Iris pigment epithelial cell (primary cell): ENCODE results near the gene CREB3L1.

Source experiments
- DNase-seq: peaks from one replicate; pipeline ENCODE4 v3.0.0-alpha.2; 2011; ENCODE audit warnings: low read depth

Gene CREB3L1

GRCh38 chr11:46272816-46273427, 4.5 kb upstream of the CREB3L1 start:
- DNase-seq, result peak; percentile 82

- DNase-seq, result peak; percentile 83
Measured at GRCh38 chr11:46273511-46274205, 3.8 kb upstream of the CREB3L1 start.

GRCh38 chr11:46275964-46276641, 1.4 kb upstream of the CREB3L1 start:
- no peak for DNase-seq

DNA sequence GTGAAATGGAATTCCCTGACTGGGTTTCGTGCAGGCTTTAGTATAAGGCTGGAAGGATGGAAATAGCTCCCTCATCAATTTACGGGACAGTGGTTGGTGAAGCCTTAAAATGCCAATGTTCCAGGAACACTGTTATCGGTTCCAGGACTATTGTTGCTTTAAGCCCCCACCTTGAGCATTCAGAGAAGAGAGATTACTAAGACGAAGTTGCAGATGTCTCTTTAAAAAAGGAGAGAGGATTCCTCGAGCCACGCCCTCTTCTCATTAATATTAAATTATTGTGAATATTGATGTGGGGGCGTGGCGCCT, 195 bp upstream of the CREB3L1 start:
- peak; percentile 59 for DNase-seq

DNA sequence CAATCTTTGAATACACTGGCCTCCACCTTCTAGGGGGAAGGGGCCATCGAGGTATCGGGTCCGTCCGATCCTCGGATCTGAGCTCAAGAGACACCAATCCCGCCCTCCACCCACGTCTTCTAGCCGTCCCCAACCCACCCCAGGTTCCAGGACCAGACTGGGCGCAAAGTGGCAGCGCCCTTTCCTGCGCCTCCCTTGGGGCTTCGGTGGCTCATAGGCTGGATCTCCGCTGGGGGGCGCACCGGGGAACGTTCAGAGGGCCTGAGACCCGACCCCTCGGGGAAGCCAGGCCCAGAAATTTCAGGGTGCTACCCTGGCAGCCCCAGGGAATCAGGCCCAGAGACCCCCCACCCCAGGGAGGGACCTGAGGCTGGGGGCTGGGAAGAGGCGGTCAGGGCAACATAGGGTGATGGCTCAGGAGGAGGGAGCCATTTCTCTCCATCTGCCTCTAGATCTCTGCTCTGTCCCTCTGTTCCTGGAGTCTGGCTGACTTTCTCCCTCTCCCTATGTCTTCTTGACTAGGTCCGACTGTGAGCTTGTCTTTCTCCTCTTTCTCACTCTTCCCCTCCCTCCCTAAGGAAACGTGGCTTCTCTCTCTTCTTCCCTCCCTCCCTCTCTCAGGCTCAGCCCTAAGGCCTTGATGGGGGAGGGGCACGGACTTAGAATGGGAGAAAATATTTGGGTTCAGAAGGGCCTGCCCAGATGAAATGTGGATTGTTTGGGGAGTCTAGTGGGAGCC, 1.1 kb downstream of the CREB3L1 start:
- DNase-seq, result peak; percentile 70

GRCh38 chr11:46279126-46280099, 2.0 kb downstream of the CREB3L1 start:
- peak; percentile 70 for DNase-seq

DNA sequence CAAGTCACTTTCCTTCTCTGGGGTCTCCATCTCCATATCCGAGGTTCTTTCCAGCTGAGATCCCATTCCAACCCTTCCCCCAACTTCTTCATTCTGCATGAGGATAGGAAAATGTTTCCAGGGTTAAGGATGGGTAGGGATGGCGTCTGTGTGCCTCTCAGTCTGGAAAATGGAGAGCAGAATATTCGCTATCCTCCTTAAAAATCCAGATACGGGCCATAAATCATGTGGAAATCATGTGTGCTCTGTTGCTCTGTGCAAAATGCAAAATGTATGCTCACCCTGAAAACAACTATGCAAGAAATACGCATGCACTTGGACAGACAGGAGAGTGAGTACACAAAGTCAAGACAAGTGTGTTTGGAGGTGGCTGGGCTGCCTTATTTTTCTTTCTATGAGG, 3.2 kb downstream of the CREB3L1 start:
- no peak for DNase-seq

- peak; percentile 55 for DNase-seq
Measured at GRCh38 chr11:46281371-46281831, 3.9 kb downstream of the CREB3L1 start.

GRCh38 chr11:46285173-46285572, 7.7 kb downstream of the CREB3L1 start:
- DNase-seq, result no peak

GRCh38 chr11:46285594-46286033, 8.2 kb downstream of the CREB3L1 start:
- no peak for DNase-seq

DNA sequence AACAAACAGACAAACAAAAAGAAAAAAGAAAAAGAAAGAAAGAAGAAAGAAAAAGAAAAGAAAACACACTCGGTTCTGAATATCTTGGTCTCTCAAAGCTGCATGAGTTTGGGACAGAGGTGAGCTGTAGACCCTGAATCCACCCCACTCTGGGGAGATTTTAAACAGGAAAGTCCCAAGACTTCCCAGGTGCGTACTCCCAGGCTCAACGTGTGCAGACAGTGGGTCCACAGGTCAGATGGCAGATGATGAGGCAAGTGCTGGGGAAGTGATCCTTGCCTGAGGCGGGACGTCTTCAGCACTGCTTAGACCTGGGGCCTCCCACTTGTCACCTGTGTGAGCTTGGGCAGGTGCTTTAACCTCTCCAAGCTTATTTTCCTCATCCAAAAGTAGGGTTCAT, 9.3 kb downstream of the CREB3L1 start:
- no peak for DNase-seq

DNA sequence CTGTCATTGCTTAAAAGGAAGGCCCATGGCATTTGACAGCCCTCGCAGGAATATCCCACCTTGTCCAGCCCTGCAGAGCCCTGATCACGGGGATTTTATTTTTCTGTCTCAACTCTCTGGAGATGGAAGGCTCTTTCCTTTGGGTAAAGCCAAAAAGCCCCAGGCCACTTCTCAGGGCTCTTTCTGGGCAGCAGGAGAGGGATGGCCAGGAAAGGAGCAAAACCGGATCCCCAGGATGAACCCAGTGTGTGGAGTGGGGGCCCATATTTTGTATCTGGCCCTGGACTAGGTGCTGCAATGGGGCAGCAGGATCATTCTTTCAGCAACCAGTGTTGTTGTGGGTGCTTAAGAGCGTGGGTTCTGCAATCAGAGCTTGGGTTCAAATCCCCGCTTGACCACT, 11.0 kb downstream of the CREB3L1 start:
- DNase-seq, result no peak

- no peak for DNase-seq
Measured at GRCh38 chr11:46290011-46290410, 12.5 kb downstream of the CREB3L1 start.

- peak; percentile 97 for DNase-seq
Measured at GRCh38 chr11:46290598-46291309, 13.3 kb downstream of the CREB3L1 start.

DNA sequence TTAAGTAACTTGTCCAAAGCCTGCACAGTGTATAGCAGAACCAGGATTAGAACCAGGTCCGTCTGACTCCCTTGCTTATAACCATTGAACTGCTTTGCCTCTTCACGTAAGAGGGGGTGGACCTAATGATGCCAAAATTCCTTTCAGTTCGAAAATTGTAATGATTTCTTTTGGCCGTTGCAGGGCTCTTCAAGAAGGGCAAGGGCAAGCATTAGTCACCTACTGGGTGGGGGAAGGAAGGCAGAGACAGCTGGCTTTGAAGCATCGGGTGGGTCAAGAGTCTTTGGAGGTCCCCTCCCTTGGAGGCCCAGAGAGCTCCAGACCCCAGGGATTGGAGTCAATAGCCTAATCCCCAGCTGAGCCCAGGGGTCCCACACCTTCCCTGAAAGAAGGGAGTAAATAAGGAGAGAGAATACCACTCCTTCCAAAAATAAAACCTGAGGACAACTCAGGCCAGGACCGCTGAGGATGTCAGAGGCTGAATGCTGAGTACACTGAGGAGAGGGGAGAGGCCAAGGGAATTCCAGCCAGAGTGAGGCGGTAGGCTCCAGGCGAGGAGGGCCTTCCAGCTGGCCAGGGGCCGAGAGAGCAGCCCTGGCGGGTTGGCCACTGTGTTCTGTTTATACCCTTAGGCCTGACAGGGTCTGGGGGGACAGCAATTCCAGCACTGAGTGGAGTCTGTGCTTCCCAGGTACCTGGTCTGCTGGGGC, 14.1 kb downstream of the CREB3L1 start:
- peak; percentile 83 for DNase-seq

- no peak for DNase-seq
Measured at GRCh38 chr11:46293066-46293465, 15.6 kb downstream of the CREB3L1 start.

DNA sequence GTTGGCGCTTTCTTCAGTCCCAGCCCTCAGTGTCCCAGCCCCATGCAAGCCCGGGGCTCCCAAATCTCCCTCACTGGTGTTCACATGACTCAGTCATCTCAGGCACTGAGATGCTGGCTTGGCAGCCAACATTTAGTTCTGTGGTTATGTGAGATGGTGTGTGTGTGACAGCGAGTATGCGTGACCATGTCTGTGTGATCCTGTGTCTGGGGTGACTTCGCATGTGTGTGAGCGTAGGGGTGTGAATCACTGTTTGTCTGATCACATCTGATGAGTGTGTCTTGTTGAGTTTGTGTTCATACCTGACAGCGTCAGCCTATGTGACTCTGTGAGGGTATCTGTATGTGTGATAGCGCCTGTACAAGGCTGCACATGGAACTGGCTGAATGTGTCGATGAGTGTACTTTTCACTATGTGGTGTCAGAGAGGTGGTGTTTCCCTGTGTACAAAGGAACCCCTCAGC, 16.2 kb downstream of the CREB3L1 start:
- DNase-seq, result peak; percentile 91

GRCh38 chr11:46294365-46295309, 17.2 kb downstream of the CREB3L1 start:
- peak; percentile 92 for DNase-seq
